ENCODE measurements around the gene PRR14L. TPM values are rescaled to one million over a fixed set of nuclear protein-coding genes. Genes with fewer than 3 reads are reported as not detected.

The PRR14L gene
- polyA plus RNA-seq, 1 donor, result 32.2 TPM

DNA sequence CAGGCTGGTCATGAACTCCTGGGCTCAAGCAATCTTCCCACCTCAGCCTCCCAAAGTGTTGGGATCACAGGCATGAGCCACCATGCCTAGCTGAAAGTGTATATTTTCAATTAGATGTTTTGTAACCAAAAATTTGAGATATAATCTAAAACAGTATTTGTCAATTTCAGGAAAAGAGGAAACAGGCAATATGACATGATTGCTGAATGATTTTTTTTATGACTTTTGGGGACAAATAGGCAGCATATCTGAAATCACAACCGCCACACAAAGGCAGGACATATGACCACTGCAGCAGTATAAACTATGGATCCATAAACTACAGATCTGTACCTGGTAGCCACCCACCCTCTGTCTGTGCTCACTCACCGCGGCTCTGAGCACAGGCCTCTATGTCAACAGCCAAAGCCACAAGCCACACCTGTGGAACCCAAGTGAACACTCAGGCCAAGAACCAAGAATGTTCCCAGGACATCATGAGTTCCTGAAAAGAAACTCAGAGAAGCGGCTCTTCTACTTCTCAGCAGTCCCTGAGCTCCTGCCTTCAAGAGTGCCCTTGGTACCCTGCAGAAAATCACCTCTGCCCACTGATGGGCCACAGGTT is 110.4 kb downstream of the PRR14L start:
- no peak for DNase-seq

DNA sequence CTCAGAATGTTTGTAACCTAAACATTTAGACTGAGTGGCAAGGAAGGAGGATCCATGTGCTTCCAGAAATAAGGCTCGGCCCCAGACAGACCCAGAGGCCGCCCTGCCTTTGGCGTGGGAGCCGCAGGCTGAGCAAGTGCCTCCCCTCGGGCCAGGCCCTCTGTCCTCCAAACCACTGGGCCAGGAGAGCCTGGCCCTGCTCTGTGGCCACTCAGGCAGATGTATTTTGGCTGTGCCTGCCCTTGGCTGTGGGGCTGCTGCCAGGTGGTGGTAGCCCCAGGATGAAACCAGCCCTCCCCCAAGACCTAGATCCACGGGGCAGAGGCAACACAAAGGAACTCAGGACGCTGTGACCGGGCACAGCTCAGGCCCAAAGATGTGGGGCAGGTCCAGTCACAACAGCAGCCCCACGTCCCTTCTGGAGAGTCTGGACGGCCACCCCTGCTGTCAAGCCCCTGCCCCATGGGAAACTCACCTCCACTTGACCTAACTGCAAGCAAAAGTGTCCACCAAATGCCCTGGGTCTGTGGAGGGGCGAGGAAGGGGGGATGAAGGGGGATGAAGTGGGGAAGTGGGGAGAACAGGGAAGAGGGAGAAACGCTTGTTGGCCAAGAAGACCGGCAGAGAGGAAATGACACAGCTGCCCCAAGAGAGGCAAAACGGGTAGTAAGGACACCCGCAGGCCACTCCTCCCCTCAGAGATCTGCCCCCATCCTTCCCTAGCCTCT is 111.9 kb downstream of the PRR14L start:
- DNase-seq, result no peak

DNA sequence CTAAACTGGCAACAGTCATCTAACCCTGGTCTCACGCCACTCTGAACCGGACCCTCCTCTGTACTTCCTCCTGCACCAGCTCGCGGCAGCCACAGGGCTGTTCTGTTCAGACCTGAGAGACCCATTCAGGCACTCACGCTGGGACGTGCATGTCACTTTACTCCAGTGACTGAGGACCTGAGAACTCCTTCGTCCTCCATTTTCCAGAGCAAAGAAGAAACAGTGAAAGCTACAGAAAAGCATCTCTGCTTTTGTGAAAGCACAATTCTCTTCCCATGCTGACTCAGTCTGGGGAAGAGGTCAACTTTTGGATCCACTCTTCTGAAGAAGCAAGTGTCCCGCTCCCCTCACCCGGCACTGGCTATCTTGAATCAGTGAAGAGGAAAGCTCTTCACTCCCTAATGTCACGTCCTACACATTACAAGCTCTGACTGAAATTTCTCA is 112.5 kb downstream of the PRR14L start:
- DNase-seq, result no peak

DNA sequence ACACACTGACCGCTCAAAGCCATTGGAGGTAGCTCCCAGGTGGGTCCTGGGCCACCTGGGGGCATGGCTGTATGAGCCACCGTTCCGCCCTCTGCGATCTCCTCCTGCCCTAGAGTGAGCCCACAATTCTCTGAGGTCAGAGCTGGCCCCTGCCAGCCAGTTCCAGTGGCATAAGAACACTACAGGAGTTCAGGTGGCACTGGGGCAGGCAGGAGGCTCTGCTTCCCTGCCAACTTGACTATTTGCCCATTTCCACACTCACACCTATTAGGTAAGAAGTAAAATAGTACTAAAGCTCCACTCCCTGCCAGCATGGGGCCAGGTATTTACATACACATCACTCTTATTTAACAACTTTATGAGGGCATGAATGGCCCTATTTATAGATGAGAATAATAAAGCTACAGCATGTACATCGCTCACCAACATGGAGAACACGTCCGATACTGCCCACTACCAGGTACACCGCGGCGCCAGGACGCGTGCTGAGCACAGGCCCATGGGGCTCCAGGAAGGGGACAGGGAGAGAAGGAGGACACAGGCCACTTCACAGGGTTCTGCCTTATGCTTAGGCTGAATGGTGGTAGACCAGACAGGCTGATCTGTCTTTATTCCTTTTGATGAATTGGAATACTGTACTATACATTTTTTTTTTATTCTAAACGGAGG is 114.2 kb downstream of the PRR14L start:
- no peak for DNase-seq

DNA sequence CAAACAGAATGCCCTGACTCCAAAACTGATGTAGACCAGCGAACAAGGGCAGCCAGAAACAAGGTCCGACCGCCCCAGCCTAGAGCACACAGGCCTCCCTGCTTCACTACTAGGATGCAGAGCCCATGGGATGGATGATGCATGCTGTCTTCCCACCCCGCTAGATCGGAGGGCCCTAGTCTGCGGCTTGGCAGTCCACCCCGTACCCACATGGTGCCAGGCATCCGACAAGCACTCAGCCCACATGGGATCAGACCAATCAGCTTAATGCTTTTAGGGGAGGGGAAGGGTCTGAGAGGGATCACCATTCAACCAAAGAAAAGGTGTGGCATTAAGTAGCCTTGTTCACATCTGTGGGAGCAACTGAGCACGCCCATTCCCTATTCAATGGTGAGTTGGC is 118.5 kb downstream of the PRR14L start:
- DNase-seq, result no peak

Other genes starting within 250 kb of the PRR14L start
- 32.5 TPM for gene PISD, start 87.9 kb downstream of the PRR14L start, polyA plus RNA-seq (ENCODE audit: insufficient read length)
- gene DEPDC5, start 3.9 kb upstream of the PRR14L start, polyA plus RNA-seq (ENCODE audit: insufficient read length), result 22.1 TPM
- 120 TPM for gene YWHAH, start 194.4 kb upstream of the PRR14L start, polyA plus RNA-seq (ENCODE audit: insufficient read length)

Data from left kidney (tissue), 2 donors.